Thyroid gland (tissue), 4 donors: Measurements from ENCODE around the gene PSIP1.

Experiments used
- POLR2A ChIP-seq, 2 donors: fragments of 450-650 bp; IDR thresholded peaks; one replicate each; pipeline ENCODE4 v1.6.1; 2017; ENCODE audit warnings: antibody characterized with exemption in 2 of 2, mild to moderate bottlenecking in 2 of 2, moderate library complexity in 1 of 2
- TF ChIP-seq, protein P1 (sequence below), 6 experiments: fragments of 200-600 bp in 3 of 6; fragments of 450-650 bp in 3 of 6; sonication (generic) in 3 of 6; IDR thresholded peaks; one replicate each; pipeline ENCODE4 v1.5.1; 2016 to 2019; ENCODE audit warnings: antibody characterized with exemption in 6 of 6, mild to moderate bottlenecking in 2 of 6, inconsistent platforms in 1 of 6, moderate library complexity in 1 of 6

GRCh38 chr9:15461056-15461455 lies 49.7 kb downstream of the PSIP1 start:
- TF ChIP-seq, protein P1, sequence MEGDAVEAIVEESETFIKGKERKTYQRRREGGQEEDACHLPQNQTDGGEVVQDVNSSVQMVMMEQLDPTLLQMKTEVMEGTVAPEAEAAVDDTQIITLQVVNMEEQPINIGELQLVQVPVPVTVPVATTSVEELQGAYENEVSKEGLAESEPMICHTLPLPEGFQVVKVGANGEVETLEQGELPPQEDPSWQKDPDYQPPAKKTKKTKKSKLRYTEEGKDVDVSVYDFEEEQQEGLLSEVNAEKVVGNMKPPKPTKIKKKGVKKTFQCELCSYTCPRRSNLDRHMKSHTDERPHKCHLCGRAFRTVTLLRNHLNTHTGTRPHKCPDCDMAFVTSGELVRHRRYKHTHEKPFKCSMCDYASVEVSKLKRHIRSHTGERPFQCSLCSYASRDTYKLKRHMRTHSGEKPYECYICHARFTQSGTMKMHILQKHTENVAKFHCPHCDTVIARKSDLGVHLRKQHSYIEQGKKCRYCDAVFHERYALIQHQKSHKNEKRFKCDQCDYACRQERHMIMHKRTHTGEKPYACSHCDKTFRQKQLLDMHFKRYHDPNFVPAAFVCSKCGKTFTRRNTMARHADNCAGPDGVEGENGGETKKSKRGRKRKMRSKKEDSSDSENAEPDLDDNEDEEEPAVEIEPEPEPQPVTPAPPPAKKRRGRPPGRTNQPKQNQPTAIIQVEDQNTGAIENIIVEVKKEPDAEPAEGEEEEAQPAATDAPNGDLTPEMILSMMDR (IDR thresholded peaks at IDR 0.05): no peak
- TF ChIP-seq POLR2A (IDR thresholded peaks at IDR 0.05): no peak
